GM18867 (cell line): ENCODE measurements around the gene RPS26.
"Not testable (repeated sequence)": the region's sequence is repeated elsewhere in the genome, so short reads cannot be mapped to it uniquely, and the experiment has no call there.

Experiments
- ATAC-seq: cut with Tn5 transposase; IDR thresholded peaks from one replicate; pipeline ENCODE4 v1.9.1; 2021; ENCODE audit warnings: mild to moderate bottlenecking, moderate library complexity; ENCODE audit not compliant: unreplicated experiment

RPS26 gene

GRCh38 chr12:56020423-56021184 is 21.1 kb upstream of the RPS26 start, which contains the start of gene IKZF4:
IKZF4 (plus strand) TSS chr12:56021043; CDS start chr12:56021494, 451 bp downstream.
- no peak for ATAC-seq

GRCh38 chr12:56021889-56022497 is 19.7 kb upstream of the RPS26 start:
- ATAC-seq = no peak

GRCh38 chr12:56028511-56029165 is 13.1 kb upstream of the RPS26 start:
- ATAC-seq = no peak

GRCh38 chr12:56029166-56029519 is 12.6 kb upstream of the RPS26 start:
- no peak for ATAC-seq

DNA sequence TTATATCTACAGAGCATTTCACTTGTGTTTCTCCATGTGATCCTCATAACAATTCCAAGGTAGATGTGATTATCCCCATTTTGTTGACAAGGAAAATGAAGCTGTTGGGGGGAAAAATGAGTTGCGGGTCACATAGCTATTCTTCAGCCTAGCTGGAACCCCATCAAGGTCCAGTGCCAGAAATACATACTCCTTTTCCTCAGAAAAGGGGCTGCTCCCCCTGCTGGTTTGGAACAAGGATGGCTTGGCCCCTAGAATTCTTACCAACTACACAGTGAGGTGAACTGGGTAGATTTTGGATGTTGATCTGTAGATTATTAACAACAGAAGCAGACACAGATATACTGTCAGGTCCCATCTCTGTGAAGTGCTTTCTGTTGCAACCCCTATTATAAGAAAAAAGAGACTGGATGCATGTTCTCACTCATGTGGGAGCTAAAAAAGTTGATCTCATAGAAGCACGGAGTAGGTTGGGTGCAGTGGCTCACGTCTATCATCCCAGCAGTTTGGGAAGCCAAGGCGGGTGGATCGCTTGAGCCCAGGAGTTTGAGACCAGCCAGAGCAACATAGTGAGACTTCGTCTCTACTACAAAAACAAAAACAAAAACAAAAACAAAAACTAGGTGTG is 11.9 kb upstream of the RPS26 start:
- ATAC-seq = no peak

GRCh38 chr12:56031987-56032386 is 9.7 kb upstream of the RPS26 start:
- no peak for ATAC-seq

DNA sequence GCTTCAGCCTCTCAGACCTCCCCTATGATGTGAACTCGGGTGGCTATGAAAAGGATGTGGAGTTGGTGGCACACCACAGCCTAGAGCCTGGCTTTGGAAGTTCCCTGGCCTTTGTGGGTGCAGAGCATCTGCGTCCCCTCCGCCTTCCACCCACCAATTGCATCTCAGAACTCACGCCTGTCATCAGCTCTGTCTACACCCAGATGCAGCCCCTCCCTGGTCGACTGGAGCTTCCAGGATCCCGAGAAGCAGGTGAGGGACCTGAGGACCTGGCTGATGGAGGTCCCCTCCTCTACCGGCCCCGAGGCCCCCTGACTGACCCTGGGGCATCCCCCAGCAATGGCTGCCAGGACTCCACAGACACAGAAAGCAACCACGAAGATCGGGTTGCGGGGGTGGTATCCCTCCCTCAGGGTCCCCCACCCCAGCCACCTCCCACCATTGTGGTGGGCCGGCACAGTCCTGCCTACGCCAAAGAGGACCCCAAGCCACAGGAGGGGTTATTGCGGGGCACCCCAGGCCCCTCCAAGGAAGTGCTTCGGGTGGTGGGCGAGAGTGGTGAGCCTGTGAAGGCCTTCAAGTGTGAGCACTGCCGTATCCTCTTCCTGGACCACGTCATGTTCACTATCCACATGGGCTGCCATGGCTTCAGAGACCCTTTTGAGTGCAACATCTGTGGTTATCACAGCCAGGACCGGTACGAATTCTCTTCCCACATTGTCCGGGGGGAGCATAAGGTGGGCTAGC is 7.0 kb upstream of the RPS26 start:
- no peak for ATAC-seq

GRCh38 chr12:56037161-56037560 is 4.6 kb upstream of the RPS26 start:
- no peak for ATAC-seq

DNA sequence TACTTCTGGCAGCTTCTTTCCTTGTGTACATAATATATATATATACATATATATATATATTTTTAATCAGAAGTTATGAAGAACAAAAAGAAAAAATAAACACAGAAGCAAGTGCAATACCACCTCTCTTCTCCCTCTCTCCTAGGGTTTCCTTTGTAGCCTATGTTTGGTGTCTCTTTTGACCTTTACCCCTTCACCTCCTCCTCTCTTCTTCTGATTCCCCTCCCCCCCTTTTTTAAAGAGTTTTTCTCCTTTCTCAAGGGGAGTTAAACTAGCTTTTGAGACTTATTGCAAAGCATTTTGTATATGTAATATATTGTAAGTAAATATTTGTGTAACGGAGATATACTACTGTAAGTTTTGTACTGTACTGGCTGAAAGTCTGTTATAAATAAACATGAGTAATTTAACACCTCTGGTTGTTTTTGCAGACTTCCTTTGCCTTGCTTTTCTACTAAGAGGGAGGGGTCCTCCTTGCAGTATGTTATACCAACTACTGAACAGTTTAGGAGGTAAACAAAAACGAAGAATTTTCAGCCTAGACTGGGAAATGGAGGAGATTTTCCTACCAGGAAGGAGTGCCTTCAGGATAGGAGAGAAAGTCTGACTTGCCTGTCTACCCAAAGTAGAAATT is 3.6 kb upstream of the RPS26 start:
- ATAC-seq = no peak

DNA sequence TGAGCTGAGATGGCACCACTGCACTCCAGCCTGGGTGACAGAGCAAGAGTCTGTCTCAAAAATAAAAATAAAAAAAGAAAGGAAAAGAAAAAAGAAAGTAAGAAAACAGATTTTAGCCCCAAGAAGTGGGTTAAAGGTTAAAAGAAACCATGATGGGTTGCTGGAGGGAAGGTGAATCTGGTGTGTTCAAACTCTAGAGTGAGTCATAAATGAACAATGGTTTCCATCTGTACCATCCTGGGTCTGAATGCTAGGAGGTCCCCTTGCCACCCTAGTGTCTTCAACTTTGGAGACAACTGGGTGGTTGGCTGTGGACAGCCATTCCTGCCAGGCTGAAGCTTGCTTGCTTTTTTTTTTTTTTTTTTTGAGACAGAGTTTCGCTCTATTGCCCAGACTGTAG is 1.6 kb upstream of the RPS26 start:
- no peak for ATAC-seq

GRCh38 chr12:56040963-56041551 is 661 bp upstream of the RPS26 start:
- ATAC-seq = no peak

GRCh38 chr12:56042430-56042813 is 704 bp downstream of the RPS26 start:
- ATAC-seq = not testable (repeated sequence)

DNA sequence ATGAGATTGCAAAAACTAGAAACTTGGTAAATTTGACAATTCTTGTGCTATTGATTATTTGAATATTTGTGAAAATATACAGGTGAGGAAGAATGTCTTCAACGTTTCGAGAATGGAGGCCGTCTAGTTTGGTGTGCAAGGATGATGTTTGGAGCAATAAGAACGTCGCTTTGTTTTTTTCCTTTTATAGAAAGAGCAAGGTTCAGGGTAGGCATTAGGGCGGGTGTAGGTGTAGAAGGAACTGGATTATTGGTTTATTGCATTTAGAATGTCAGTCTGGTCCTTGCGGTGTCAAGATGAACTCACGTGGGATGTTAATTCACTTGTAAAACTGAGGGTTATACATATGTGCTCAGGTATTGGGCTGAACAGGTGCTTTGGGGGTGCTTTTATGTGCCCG is 1.1 kb downstream of the RPS26 start:
- ATAC-seq = no peak

DNA sequence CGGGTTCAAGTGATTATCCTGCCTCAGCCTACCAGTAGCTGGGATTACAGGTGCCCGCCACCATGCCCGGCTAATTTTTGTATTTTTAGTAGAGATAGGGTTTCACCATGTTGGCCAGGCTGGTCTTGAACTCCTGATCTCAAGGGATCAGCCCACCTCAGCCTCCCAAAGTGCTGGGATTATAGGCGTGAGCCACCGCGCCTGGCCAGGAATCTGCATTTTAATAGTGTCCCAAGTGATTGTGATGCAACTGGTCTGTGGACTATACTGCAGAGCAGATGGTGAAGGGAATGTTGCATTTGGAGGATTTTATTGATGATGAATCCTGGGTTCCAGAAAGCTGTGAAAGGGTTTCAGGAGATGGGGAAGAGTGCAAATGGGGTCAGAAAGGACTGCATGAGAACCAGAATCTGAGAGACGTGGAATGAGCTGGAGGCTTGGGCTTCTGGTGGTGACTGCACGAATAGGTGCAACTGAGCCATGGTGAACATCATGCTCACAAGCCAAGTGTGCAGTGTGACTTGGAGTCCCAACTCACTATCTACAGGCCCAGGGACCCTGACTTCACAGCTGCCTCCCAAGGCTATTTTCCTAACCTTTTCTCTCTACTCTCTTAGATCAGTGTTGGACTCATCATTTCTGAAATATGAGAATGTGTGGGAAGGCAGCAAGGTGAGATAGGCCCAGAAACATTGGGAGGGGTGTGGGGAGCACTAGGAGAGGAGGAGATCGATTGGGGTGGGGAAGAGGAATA is 4.5 kb downstream of the RPS26 start:
- no peak for ATAC-seq

GRCh38 chr12:56053407-56053893 is 11.7 kb downstream of the RPS26 start:
- no peak for ATAC-seq

GRCh38 chr12:56059964-56060363 is 18.2 kb downstream of the RPS26 start:
- ATAC-seq = not testable (repeated sequence)

GRCh38 chr12:56061982-56062381 is 20.3 kb downstream of the RPS26 start:
- no peak for ATAC-seq

GRCh38 chr12:56062996-56063395 is 21.3 kb downstream of the RPS26 start:
- no peak for ATAC-seq

DNA sequence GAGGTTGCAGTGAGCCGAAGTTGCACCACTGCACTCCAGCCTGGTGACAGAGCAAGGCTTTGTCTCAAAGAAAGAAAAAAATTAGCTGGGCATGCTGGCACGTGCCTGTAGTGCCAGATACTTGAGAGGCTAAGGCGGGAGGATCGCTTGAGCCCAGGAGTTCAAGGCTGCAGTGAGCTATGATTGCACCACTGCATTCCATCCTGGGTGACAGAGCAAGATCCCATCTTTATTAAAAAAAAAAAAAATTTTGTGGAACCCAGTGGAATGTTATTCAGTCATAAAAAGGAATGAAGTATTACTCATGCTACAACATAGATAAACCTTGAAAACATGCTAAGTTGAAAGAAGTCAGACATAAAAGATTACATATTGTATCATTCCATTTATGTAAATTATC is 29.9 kb downstream of the RPS26 start:
- ATAC-seq = no peak
